DMS153 treated with DMSO at 0.1 percent for 48 hours (cell line): ENCODE data around the gene ETV2.
"Not testable (repeated sequence)": the region's sequence is repeated elsewhere in the genome, so short reads cannot be mapped to it uniquely, and the experiment has no call there.

Experiments
- DNase-seq: peaks from one replicate; lab custom pipeline; 2025; ENCODE audit not compliant: unreplicated experiment; lab: John Stamatoyannopoulos, UW

Gene ETV2

GRCh38 chr19:35623327-35624010 is 18.1 kb upstream of the ETV2 start:
- no peak for DNase-seq

GRCh38 chr19:35628264-35628564 is 13.3 kb upstream of the ETV2 start:
- no peak for DNase-seq

GRCh38 chr19:35628565-35629331 is 12.8 kb upstream of the ETV2 start, which contains the start of gene RBM42:
Gene RBM42 (plus strand): TSS chr19:35629036. CDS start chr19:35629154, 118 bp downstream.
- peak; percentile 92 for DNase-seq

GRCh38 chr19:35629332-35629633 is 12.3 kb upstream of the ETV2 start:
- DNase-seq: no peak

- no peak for DNase-seq
Observed at GRCh38 chr19:35633727-35634440, 7.7 kb upstream of the ETV2 start.

- DNase-seq: no peak
Observed at GRCh38 chr19:35636651-35637050, 4.9 kb upstream of the ETV2 start.

- no peak for DNase-seq
Observed at GRCh38 chr19:35637165-35637564, 4.4 kb upstream of the ETV2 start.

GRCh38 chr19:35639321-35639639 is 2.3 kb upstream of the ETV2 start:
- no peak for DNase-seq

GRCh38 chr19:35639863-35640262 is 1.7 kb upstream of the ETV2 start:
- no peak for DNase-seq

- no peak for DNase-seq
Observed at GRCh38 chr19:35642312-35642711, 767 bp downstream of the ETV2 start.

GRCh38 chr19:35642798-35643254 is 1.3 kb downstream of the ETV2 start:
- DNase-seq: no peak

GRCh38 chr19:35643255-35644205 is 2.0 kb downstream of the ETV2 start:
- peak; percentile 66 for DNase-seq

- peak; percentile 90 for DNase-seq
Observed at GRCh38 chr19:35644206-35644986, 2.9 kb downstream of the ETV2 start.

GRCh38 chr19:35644987-35645679 is 3.6 kb downstream of the ETV2 start:
- peak; percentile 51 for DNase-seq

GRCh38 chr19:35645680-35646511 is 4.4 kb downstream of the ETV2 start:
- no peak for DNase-seq

GRCh38 chr19:35648017-35648961 is 6.7 kb downstream of the ETV2 start, which contains the start of gene COX6B1:
Gene COX6B1 (plus strand): TSS chr19:35648323. CDS start chr19:35651244, 2,921 bp downstream.
- DNase-seq: peak; percentile 97

- no peak for DNase-seq
Observed at GRCh38 chr19:35650581-35650980, 9.0 kb downstream of the ETV2 start.

- not testable (repeated sequence) for DNase-seq
Observed at GRCh38 chr19:35654828-35655227, 13.3 kb downstream of the ETV2 start.
